ENCODE measurements around the gene SSB. TPM values are rescaled to one million over a fixed set of nuclear protein-coding genes. Genes with fewer than 3 reads are reported as not detected.
A peak's percentile ranks its signal among the peaks of the same experiment; 100 is the strongest.

SSB gene
- total and polyA plus RNA-seq, 8 donors, result 30.7 to 94.2 (median 55.4) TPM

DNA sequence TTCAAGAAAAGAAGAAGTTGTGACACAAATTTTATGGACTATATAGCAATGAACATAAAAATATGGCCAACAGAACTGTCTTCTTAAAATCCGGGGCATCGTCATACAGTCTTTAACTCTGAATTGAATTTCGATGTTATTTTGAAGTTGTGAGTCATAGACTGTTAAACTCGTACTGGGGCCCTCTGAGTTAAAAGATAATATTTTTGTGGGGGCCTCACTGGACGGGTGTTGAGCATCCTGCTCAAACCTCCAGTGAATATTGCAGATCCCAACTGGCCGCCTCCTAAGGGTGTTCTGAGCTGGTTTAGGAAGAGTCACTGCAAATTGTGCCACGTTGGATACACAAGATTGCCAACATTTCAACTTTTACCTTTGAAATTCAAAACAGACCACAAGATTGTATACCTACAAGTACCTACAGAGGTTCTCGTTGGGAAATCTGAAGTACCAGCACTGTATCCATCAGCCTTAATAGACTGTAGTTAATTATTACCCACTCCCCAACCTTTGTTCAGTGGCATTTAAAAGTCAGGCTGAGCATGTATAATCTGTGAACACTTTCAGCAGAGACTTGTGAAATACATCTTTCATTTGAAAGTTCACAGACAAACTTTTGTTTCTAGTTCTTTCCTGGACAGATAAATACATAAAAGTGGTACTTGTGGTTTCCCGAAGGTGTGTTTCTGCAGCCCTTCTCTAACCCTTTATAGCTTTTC lies 37.3 kb upstream of the SSB start:
- 57 to 85% (median 60%) methylated on average over 9 of the region's 9 CpGs for WGBS, 5 donors
- Histone ChIP-seq H3K27ac (peak overlapping the region in 1 of 5 donors; percentile 18), H3K4me3 (no peak overlapping the region), H3K9me3 (no peaks in the 10 kb centered on the region), H3K4me1 (peaks cover 0 to 9% (median 6%) of the 10 kb centered on the region in 4 donors), H3K36me3 (no peaks in the 10 kb centered on the region), H3K27me3 (no peaks in the 10 kb centered on the region)
- TF ChIP-seq POLR2AphosphoS5 (IDR thresholded peaks at IDR 0.05) (no peak), POLR2A (IDR thresholded peaks at IDR 0.05) (no peak)
- TF ChIP-seq, protein P1, sequence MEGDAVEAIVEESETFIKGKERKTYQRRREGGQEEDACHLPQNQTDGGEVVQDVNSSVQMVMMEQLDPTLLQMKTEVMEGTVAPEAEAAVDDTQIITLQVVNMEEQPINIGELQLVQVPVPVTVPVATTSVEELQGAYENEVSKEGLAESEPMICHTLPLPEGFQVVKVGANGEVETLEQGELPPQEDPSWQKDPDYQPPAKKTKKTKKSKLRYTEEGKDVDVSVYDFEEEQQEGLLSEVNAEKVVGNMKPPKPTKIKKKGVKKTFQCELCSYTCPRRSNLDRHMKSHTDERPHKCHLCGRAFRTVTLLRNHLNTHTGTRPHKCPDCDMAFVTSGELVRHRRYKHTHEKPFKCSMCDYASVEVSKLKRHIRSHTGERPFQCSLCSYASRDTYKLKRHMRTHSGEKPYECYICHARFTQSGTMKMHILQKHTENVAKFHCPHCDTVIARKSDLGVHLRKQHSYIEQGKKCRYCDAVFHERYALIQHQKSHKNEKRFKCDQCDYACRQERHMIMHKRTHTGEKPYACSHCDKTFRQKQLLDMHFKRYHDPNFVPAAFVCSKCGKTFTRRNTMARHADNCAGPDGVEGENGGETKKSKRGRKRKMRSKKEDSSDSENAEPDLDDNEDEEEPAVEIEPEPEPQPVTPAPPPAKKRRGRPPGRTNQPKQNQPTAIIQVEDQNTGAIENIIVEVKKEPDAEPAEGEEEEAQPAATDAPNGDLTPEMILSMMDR (IDR thresholded peaks at IDR 0.05), result no peak
- peak in 1 of 2 donors; percentile 73 for DNase-seq
- intact Hi-C loops (cut with DNase I; ENCODE audit: low total_unique reads), result no loop called here

DNA sequence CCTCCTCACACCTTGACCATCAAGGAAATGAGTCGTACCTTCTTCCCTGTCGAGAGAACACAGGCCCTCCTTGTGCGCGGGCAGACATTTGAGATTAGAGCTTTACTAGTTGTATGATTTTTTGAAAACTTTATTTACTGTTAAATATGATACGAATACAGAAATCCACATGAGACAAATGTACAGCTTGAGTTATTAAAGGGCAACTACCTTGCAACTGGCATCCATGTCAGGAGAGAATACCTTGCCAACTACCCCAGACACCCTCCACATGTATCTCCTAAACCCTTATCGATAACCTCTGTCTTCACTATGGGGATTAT lies 36.7 kb upstream of the SSB start:
- Histone ChIP-seq H3K27me3 (no peaks in the 10 kb centered on the region), H3K4me1 (peaks cover 0 to 10% (median 6%) of the 10 kb centered on the region in 4 donors), H3K36me3 (no peaks in the 10 kb centered on the region), H3K4me3 (no peak overlapping the region), H3K27ac (peak overlapping the region in 1 of 5 donors; percentile 18), H3K9me3 (no peaks in the 10 kb centered on the region)
- WGBS, 5 donors, result 38 to 60% (median 46%) methylated on average over 6 of the region's 6 CpGs
- no peak for DNase-seq
- TF ChIP-seq EP300 (IDR thresholded peaks at IDR 0.05) (no peak), POLR2AphosphoS5 (IDR thresholded peaks at IDR 0.05) (no peak), POLR2A (IDR thresholded peaks at IDR 0.05) (no peak)
- TF ChIP-seq, protein P1 (IDR thresholded peaks at IDR 0.05), result no peak
- intact Hi-C loops (cut with DNase I; ENCODE audit: low total_unique reads), result no loop called here

DNA sequence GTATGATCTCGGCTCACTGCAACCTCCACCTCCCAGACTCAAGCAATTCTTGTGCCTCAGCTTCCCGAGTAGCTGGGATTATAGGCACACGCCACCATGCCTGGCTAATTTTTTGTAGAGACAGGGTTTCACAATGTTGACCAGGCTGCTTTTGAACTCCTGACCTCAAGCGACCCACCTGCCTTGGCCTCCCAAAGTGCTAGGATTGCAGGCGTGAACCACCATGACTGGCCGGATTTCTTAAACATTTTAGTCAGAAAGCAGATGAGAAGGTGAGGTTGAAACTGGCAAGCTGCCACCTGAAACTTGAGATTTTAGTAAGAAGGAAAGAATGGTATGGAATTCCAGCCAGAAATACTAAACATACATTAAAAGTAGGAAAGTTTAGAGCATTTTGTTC lies 33.1 kb upstream of the SSB start:
- intact Hi-C loops (cut with DNase I; ENCODE audit: low total_unique reads), result no loop called here
- 75 to 82% (median 76%) methylated on average over 6 of the region's 6 CpGs for WGBS, 5 donors

DNA sequence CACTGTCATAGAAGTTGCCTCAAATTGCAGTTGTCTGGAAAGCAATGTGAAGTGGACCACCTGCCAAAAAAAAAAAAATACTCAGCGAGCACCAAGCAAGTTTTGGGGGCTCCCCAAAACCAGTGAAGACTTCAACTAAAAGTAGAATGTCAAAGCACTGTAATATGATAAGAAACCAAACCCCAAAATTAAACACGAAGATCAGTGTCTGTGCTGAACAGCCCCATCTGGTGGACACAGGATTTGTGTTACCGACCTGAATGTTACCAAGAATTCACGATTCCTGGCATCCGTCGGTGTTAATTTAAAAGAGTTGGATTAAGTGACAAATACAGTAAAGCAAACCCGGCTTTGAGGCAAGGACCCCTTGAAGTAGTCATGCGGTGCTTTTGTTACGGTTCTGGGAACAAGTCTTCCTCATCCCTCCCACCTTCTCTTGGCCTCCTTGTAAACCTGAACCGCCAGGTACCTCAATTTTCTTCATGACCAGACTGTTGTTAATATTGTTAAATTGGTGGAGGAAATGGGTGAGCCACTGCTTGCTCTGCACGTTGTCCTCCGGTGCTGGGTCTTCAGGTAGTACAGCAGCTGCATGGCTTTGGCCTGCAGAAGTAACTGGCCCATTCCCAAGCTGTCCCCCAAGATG lies 31.3 kb upstream of the SSB start:
- intact Hi-C loops (cut with DNase I; ENCODE audit: low total_unique reads), result no loop called here
- no peak overlapping the region for H3K27ac ChIP-seq
- H3K27me3 ChIP-seq, result peaks cover 0 to 17% (median 11%) of the 10 kb centered on the region in 3 donors
- H3K9me3 ChIP-seq, result no peaks in the 10 kb centered on the region
- no peak overlapping the region for H3K4me3 ChIP-seq
- 12 to 22% (median 17%) methylated on average over 12 of the region's 12 CpGs for WGBS, 5 donors
- H3K4me1 ChIP-seq, result peaks cover 0 to 21% (median 12%) of the 10 kb centered on the region in 4 donors
- no peaks in the 10 kb centered on the region for H3K36me3 ChIP-seq
- TF ChIP-seq POLR2AphosphoS5 (IDR thresholded peaks at IDR 0.05) (no peak), POLR2A (IDR thresholded peaks at IDR 0.05) (no peak), EP300 (IDR thresholded peaks at IDR 0.05) (no peak)
- TF ChIP-seq, protein P1 (IDR thresholded peaks at IDR 0.05), result peak in 5 of 7 experiments; percentile 47 to 72 (median 64)
- peak; percentile 65 to 87 for DNase-seq

More for the DNA sequence above, 33.1 kb upstream of the SSB start:
- H3K9me3 ChIP-seq, result no peaks in the 10 kb centered on the region
- peaks cover 0 to 17% (median 11%) of the 10 kb centered on the region in 3 donors for H3K27me3 ChIP-seq
- peaks cover 0 to 30% (median 18%) of the 10 kb centered on the region in 4 donors for H3K4me1 ChIP-seq
- DNase-seq, result peak in 1 of 2 donors; percentile 15
- H3K27ac ChIP-seq, result no peak overlapping the region
- H3K36me3 ChIP-seq, result no peaks in the 10 kb centered on the region
- H3K4me3 ChIP-seq, result no peak overlapping the region
- TF ChIP-seq EP300 (IDR thresholded peaks at IDR 0.05) (no peak), POLR2A (IDR thresholded peaks at IDR 0.05) (no peak), POLR2AphosphoS5 (IDR thresholded peaks at IDR 0.05) (no peak)
- TF ChIP-seq, protein P1 (IDR thresholded peaks at IDR 0.05), result no peak
